Measurements from ENCODE around the gene TXNDC9.

DNA sequence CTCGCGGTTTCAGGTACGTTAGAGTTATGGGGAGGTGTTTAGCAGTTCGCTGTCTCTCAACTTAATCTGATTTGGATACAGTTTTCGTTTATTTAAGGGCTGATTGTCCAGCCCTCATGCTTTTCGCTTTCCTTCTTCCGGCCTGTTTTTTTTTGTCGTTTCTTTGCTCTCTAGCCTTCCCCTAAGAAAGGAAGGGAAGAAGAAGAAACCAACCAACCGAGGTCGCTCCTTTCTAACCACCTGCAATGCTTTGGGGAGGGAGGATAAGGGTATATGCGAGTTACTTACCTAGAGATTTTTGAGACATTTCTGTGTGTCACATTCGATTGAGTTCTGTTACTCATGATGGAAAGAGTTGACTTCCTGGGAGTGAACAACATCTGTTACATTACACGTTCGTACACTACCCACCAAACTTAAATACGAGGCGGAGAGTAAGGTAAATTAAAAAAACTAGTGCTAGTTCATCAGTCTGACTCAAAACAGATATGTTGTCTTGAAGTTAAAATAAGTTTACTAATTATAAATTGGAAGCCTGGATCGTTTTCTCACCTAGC, 2.0 kb upstream of the TXNDC9 start:
- TF ChIP-seq, protein P1, sequence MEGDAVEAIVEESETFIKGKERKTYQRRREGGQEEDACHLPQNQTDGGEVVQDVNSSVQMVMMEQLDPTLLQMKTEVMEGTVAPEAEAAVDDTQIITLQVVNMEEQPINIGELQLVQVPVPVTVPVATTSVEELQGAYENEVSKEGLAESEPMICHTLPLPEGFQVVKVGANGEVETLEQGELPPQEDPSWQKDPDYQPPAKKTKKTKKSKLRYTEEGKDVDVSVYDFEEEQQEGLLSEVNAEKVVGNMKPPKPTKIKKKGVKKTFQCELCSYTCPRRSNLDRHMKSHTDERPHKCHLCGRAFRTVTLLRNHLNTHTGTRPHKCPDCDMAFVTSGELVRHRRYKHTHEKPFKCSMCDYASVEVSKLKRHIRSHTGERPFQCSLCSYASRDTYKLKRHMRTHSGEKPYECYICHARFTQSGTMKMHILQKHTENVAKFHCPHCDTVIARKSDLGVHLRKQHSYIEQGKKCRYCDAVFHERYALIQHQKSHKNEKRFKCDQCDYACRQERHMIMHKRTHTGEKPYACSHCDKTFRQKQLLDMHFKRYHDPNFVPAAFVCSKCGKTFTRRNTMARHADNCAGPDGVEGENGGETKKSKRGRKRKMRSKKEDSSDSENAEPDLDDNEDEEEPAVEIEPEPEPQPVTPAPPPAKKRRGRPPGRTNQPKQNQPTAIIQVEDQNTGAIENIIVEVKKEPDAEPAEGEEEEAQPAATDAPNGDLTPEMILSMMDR (IDR thresholded peaks at IDR 0.05): no peak
- no peak for TF ChIP-seq POLR2A (IDR thresholded peaks at IDR 0.05)

Data from body of pancreas (tissue), 4 donors.